K562 (cell line): ENCODE data around the gene GRIN2A. TPM values are rescaled to one million over a fixed set of nuclear protein-coding genes. Genes with fewer than 3 reads are reported as not detected.

Experiments used
- ATAC-seq: fragments of 200-7000 bp; cut with Tn5 transposase; 3 replicates; pipeline ENCODE4 v1.9.1; 2020; ENCODE audit warnings: moderate library complexity
- BruUV-seq: library from RNA; stranded (reverse); fragments of 400-500 nt; replicated peaks from 2 replicates; lab custom pipeline; 2021; lab: Mats Ljungman, UMichigan
- CTCF ChIA-PET: fragments of 300-600 bp; formaldehyde crosslinking; extraction: SDS; loops from one replicate; lab custom pipeline; 2021; ENCODE audit warnings: low intra/inter-chr PET ratio; lab: Yijun Ruan, JAX
- POLR2A ChIA-PET: fragments of 300-600, 350-650 bp; sonication (Branson Sonifier 250); formaldehyde crosslinking; extraction: SDS; loops from one replicate; lab custom pipeline; 2021; ENCODE audit warnings: antibody characterized with exemption, inconsistent platforms; lab: Yijun Ruan, JAX
- DNase-seq, 4 experiments: peaks; one replicate each; pipeline versions ENCODE4 v3.0.0 to v3.0.0-alpha.2; 2011 to 2018; ENCODE audit warnings: low spot score in 3 of 4, mixed read lengths in 3 of 4; ENCODE audit errors: extremely low read depth in 1 of 4
- FAIRE-seq: peaks from 2 replicates; lab custom pipeline; 2011; peaks lifted over from hg19 to GRCh38; lab: Jason Lieb, UNC
- H2AFZ ChIP-seq: 2 replicates; pipeline ENCODE4 v1.6.0; 2011; ENCODE audit warnings: low read depth, low read length, control low read depth, inconsistent platforms
- H3K27ac ChIP-seq: fragments of 200-600 bp; 3 replicates; pipeline ENCODE4 v1.8.0; 2011; ENCODE audit warnings: low read depth, mild to moderate bottlenecking, control low read depth, inconsistent platforms, low read length, moderate library complexity, mixed read lengths; ENCODE audit errors: extremely low read depth
- H3K27me3 ChIP-seq, 2 experiments: fragments of 300-600 bp in 1 of 2; 2 replicates in 1 of 2; 3 replicates in 1 of 2; pipeline versions ENCODE4 v1.6.0 to v1.8.0; 2011; ENCODE audit warnings: inconsistent platforms in 2 of 2, low read length in 2 of 2, mild to moderate bottlenecking in 1 of 2, mixed read lengths in 1 of 2, moderate library complexity in 1 of 2; ENCODE audit not compliant: control insufficient read depth in 2 of 2, insufficient read depth in 2 of 2
- H3K36me3 ChIP-seq: fragments of 300-600 bp; 3 replicates; pipeline ENCODE4 v1.8.0; 2011; ENCODE audit warnings: mild to moderate bottlenecking, low read length, inconsistent platforms; ENCODE audit not compliant: control insufficient read depth, insufficient read depth
- H3K4me1 ChIP-seq, 2 experiments: fragments of 200-600 bp in 1 of 2; replicated peaks in 1 of 2; 2 replicates in 1 of 2; 3 replicates in 1 of 2; pipeline versions ENCODE4 v1.5.1 to v1.8.0; 2011; ENCODE audit warnings: inconsistent platforms in 2 of 2, low read length in 2 of 2, mild to moderate bottlenecking in 1 of 2, mixed read lengths in 1 of 2, moderate library complexity in 1 of 2; ENCODE audit not compliant: control insufficient read depth in 2 of 2, insufficient read depth in 2 of 2
- H3K4me2 ChIP-seq: 2 replicates; pipeline ENCODE4 v1.6.1; 2011; ENCODE audit warnings: low read length, control low read depth, inconsistent platforms, mixed read lengths; ENCODE audit not compliant: insufficient read depth
- H3K4me3 ChIP-seq: fragments of 200-600 bp; sonication (generic), shearing (Covaris generic); 2 replicates; pipeline ENCODE4 v1.5.1; 2016; ENCODE audit warnings: control low read depth, inconsistent platforms
- H3K79me2 ChIP-seq: fragments of 200-600 bp; 3 replicates; pipeline ENCODE4 v1.8.0; 2011; ENCODE audit warnings: low read length, inconsistent platforms; ENCODE audit not compliant: control insufficient read depth, insufficient read depth
- H3K9ac ChIP-seq, 2 experiments: 2 replicates each; pipeline versions ENCODE4 v1.6.0 to v1.6.1; 2011; ENCODE audit warnings: low read depth in 2 of 2, low read length in 2 of 2, control low read depth in 1 of 2, inconsistent platforms in 1 of 2, mild to moderate bottlenecking in 1 of 2, mixed read lengths in 1 of 2; ENCODE audit not compliant: insufficient read depth in 1 of 2
- H3K9me1 ChIP-seq: one replicate; pipeline ENCODE4 v1.6.0; 2011; ENCODE audit warnings: inconsistent platforms, mild to moderate bottlenecking, low read length, moderate library complexity; ENCODE audit not compliant: control insufficient read depth, insufficient read depth
- H3K9me3 ChIP-seq: replicated peaks from 2 replicates; pipeline ENCODE4 v1.5.1; 2011; ENCODE audit warnings: low read depth, low read length, inconsistent platforms; ENCODE audit not compliant: control insufficient read depth, insufficient read depth
- H4K20me1 ChIP-seq: replicated peaks from 2 replicates; pipeline ENCODE4 v1.6.1; 2011; ENCODE audit warnings: low read length, inconsistent platforms, mixed read lengths; ENCODE audit not compliant: control insufficient read depth, insufficient read depth
- ARNT ChIP-seq, 2 experiments: fragments of 450-650 bp; IDR thresholded peaks; 2 replicates each; pipeline ENCODE4 v1.6.1; 2016; ENCODE audit warnings: mild to moderate bottlenecking in 1 of 2
- CHCHD3 ChIP-seq: fragments of 250-450 bp; sonication (Bioruptor Pico); IDR thresholded peaks from 2 replicates; pipeline ENCODE4 v2.1.2; 2022; ENCODE audit warnings: mild to moderate bottlenecking
- HEY1 ChIP-seq: fragments of 250-450 bp; sonication (Bioruptor Pico); IDR thresholded peaks from 2 replicates; pipeline ENCODE4 v1.5.0; 2020; ENCODE audit warnings: mild to moderate bottlenecking, moderate library complexity, borderline replicate concordance
- LCOR ChIP-seq: sonication (generic); formaldehyde crosslinking; IDR thresholded peaks from 2 replicates; pipeline ENCODE4 v1.8.0; 2022; ENCODE audit warnings: mild to moderate bottlenecking, missing genetic modification reagents
- MEIS2 ChIP-seq: fragments of 450-650 bp; IDR thresholded peaks from 2 replicates; pipeline ENCODE4 v1.6.1; 2014; ENCODE audit warnings: mild to moderate bottlenecking; ENCODE audit not compliant: partially characterized antibody
- NFATC3 ChIP-seq: fragments of 450-650 bp; IDR thresholded peaks from 2 replicates; pipeline ENCODE4 v1.6.1; 2017; ENCODE audit warnings: mild to moderate bottlenecking
- RHOXF2B ChIP-seq: fragments of 250-450 bp; sonication (Bioruptor Pico); conservative IDR thresholded peaks from 2 replicates; pipeline ENCODE4 v1.5.1; 2021
- TCF7L2 ChIP-seq: fragments of 150-350 bp; IDR thresholded peaks from 2 replicates; pipeline ENCODE4 v1.6.1; 2016; ENCODE audit warnings: low read depth, mild to moderate bottlenecking, low read length, moderate library complexity
- TFAM ChIP-seq: fragments of 250-450 bp; sonication (Bioruptor Pico); conservative IDR thresholded peaks from 2 replicates; pipeline ENCODE4 v1.5.0; 2021; ENCODE audit warnings: mild to moderate bottlenecking, moderate library complexity
- THRAP3 ChIP-seq: fragments of 450-650 bp; IDR thresholded peaks from 2 replicates; pipeline ENCODE4 v1.6.1; 2016; ENCODE audit warnings: mild to moderate bottlenecking, inconsistent platforms, borderline replicate concordance
- ZC3H4 ChIP-seq: sonication (generic); formaldehyde crosslinking; IDR thresholded peaks from 2 replicates; pipeline ENCODE4 v1.9.0; 2021; ENCODE audit warnings: missing genetic modification reagents, borderline replicate concordance
- ZNF143 ChIP-seq: sonication (generic); formaldehyde crosslinking; IDR thresholded peaks from 2 replicates; pipeline ENCODE4 v1.9.0; 2022; ENCODE audit warnings: mild to moderate bottlenecking, missing genetic modification reagents
- ZNF589 ChIP-seq: fragments of 200-800 bp; sonication (Bioruptor generic); IDR thresholded peaks from 2 replicates; pipeline ENCODE4 v1.6.1; 2016; ENCODE audit warnings: low read depth, missing genetic modification characterization, missing compliant biosample characterization
- WGBS: fragments of 100-300 bp; shearing (Covaris generic); methylation state at CpG from one replicate; pipeline ENCODE4 v1.1.6; 2016; ENCODE audit warnings: low coverage, mixed read lengths; ENCODE audit not compliant: insufficient coverage; ENCODE audit errors: missing lambda C conversion rate; 5-methylcytosine and 5-hydroxymethylcytosine counted together
- in situ Hi-C: fragments of 300-500 bp; cut with MboI; formaldehyde crosslinking; loops from 4 replicates; pipeline ENCODE4 v1.15.0; 2018; ENCODE audit warnings: inconsistent platforms, mixed read lengths
- intact Hi-C: fragments of 100-400 bp; cut with micrococcal nuclease; formaldehyde crosslinking; loops from 2 replicates; pipeline ENCODE4 v1.14.2; 2022
- polyA plus RNA-seq, 8 experiments: library from polyadenylated mRNA; depleted of rRNA in 4 of 8; stranded (reverse) in 5 of 8; unstranded in 3 of 8; fragments of >200 nt; fragmentation: Nextera tagmentation in 2 of 8; fragmentation: Illumina TruSeq in 1 of 8; extraction: Ambion mirVana in 2 of 8; extraction: Trizol in 1 of 8; gene quantifications; 2 replicates each; pipeline versions ENCODE4 v1.2.1 to v1.2.3, GENCODE V29; 2011 to 2014; ENCODE audit warnings: inconsistent platforms in 1 of 8, missing spikeins in 1 of 8
- total RNA-seq, 7 experiments: library from RNA; depleted of rRNA in 6 of 7; stranded (reverse); fragments of >200 nt in 6 of 7; fragmentation: Illumina TruSeq in 2 of 7; extraction: Trizol in 2 of 7; gene quantifications; 2 replicates each; pipeline versions ENCODE4 v1.2.1 to v1.2.3, GENCODE V29; 2011 to 2021; ENCODE audit warnings: low replicate concordance in 1 of 7
- TF ChIP-seq, protein P1 (sequence below): sonication (generic); formaldehyde crosslinking; IDR thresholded peaks from 2 replicates; pipeline ENCODE4 v1.4.0; 2020; ENCODE audit warnings: mild to moderate bottlenecking, missing genetic modification reagents
- TF ChIP-seq, protein P2 (sequence below): fragments of 150-350 bp; conservative IDR thresholded peaks from 2 replicates; pipeline ENCODE4 v1.6.1; 2014; ENCODE audit warnings: low read length

Gene GRIN2A
- total and polyA plus RNA-seq, 9 of the 15 experiments (the other 6 are each of a cell fraction or from before 2014, with no cell fraction given), result not detected

DNA sequence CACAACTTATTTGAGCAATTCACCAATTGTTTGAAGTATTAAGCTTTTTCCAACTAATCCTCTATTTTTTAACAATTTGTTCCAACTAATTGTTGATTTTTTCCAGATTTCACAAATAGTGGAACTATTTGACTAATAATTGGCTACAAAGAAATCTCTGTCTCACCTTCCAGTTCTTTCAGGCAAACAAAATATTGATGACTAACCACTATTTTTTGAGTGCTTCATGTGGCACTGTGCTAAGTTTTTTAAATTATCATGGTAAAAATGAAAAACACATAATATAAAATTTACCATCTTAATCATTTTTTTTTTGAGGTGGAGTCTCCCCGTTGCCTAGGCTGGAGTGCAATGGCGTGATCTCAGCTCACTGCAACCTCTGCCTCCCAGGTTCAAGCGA, 24.6 kb upstream of the GRIN2A start:
- intact Hi-C loops, result no loop called here

DNA sequence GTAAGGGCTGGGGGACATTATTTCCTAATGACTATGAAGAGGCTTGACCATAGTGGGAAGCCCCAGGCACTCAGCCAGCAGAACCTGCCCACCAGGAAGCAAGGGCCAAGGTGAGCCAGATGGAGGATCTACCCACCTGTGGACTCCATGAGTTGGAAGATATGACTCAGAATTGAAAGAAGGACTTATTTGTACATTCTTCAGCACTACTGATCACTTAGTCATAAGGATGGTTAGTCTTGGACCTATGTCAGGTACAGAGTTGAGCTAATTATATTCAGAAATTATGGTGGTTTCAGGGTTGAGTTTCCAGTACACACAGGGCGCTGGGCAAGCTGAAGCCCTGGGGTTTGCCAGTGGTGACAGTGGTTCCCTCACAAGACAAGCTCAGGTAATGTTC, 24.0 kb upstream of the GRIN2A start:
- DNase-seq (no peak), FAIRE-seq (no peak), ATAC-seq (no peak)
- ChIA-PET CTCF (no interaction called here), POLR2A (interaction anchor here (1.0 kb wide), 1 partner anchor 9 kb away, joined by 4 read pairs; no protein-coding TSS in a partner anchor)
- H4K20me1 ChIP-seq, result no peaks in the 10 kb centered on the region
- H3K4me2 ChIP-seq, result no peak overlapping the region
- H3K27ac ChIP-seq, result no peak overlapping the region
- no peak overlapping the region for H2AFZ ChIP-seq
- no peak overlapping the region for H3K9ac ChIP-seq
- peaks cover 0 to 3% of the 10 kb centered on the region in 2 experiments; a peak in 1 of 5 replicates for H3K27me3 ChIP-seq
- no peaks in the 10 kb centered on the region for H3K79me2 ChIP-seq
- no TSS peak for BruUV-seq
- H3K9me1 ChIP-seq, result no peaks in the 10 kb centered on the region
- H3K4me3 ChIP-seq, result no peak overlapping the region
- H3K9me3 ChIP-seq, result no peaks in the 10 kb centered on the region
- no peaks in the 10 kb centered on the region for H3K4me1 ChIP-seq
- intact Hi-C loops, result no loop called here
- in situ Hi-C loops, result no loop called here
- WGBS, result 8% methylated on average over 1 of the region's 1 CpG
- H3K36me3 ChIP-seq, result no peaks in the 10 kb centered on the region
- TF ChIP-seq ZNF143, result no peak
- TF ChIP-seq, protein P1, sequence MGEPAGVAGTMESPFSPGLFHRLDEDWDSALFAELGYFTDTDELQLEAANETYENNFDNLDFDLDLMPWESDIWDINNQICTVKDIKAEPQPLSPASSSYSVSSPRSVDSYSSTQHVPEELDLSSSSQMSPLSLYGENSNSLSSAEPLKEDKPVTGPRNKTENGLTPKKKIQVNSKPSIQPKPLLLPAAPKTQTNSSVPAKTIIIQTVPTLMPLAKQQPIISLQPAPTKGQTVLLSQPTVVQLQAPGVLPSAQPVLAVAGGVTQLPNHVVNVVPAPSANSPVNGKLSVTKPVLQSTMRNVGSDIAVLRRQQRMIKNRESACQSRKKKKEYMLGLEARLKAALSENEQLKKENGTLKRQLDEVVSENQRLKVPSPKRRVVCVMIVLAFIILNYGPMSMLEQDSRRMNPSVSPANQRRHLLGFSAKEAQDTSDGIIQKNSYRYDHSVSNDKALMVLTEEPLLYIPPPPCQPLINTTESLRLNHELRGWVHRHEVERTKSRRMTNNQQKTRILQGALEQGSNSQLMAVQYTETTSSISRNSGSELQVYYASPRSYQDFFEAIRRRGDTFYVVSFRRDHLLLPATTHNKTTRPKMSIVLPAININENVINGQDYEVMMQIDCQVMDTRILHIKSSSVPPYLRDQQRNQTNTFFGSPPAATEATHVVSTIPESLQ (CRISPR knock-in tag), result no peak
- TF ChIP-seq ZC3H4 (CRISPR knock-in tag), result no peak
- TF ChIP-seq, protein P2, sequence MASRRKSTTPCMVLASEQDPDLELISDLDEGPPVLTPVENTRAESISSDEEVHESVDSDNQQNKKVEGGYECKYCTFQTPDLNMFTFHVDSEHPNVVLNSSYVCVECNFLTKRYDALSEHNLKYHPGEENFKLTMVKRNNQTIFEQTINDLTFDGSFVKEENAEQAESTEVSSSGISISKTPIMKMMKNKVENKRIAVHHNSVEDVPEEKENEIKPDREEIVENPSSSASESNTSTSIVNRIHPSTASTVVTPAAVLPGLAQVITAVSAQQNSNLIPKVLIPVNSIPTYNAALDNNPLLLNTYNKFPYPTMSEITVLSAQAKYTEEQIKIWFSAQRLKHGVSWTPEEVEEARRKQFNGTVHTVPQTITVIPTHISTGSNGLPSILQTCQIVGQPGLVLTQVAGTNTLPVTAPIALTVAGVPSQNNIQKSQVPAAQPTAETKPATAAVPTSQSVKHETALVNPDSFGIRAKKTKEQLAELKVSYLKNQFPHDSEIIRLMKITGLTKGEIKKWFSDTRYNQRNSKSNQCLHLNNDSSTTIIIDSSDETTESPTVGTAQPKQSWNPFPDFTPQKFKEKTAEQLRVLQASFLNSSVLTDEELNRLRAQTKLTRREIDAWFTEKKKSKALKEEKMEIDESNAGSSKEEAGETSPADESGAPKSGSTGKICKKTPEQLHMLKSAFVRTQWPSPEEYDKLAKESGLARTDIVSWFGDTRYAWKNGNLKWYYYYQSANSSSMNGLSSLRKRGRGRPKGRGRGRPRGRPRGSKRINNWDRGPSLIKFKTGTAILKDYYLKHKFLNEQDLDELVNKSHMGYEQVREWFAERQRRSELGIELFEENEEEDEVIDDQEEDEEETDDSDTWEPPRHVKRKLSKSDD, result no peak
- no peak for TF ChIP-seq MEIS2
- TF ChIP-seq HEY1 (CRISPR knock-in tag), result no peak

More for the DNA sequence above, 24.6 kb upstream of the GRIN2A start:
- in situ Hi-C loops, result no loop called here
- no peak overlapping the region for H3K27ac ChIP-seq
- H3K9me1 ChIP-seq, result no peaks in the 10 kb centered on the region
- WGBS, result 0% methylated on average over 3 of the region's 3 CpGs
- H3K9me3 ChIP-seq, result no peaks in the 10 kb centered on the region
- H3K27me3 ChIP-seq, result peaks cover 0 to 5% of the 10 kb centered on the region in 2 experiments; a peak in 1 of 5 replicates
- no peak for DNase-seq
- no peak overlapping the region for H3K4me2 ChIP-seq
- H3K4me3 ChIP-seq, result no peak overlapping the region
- H4K20me1 ChIP-seq, result no peaks in the 10 kb centered on the region
- FAIRE-seq, result no peak
- no peaks in the 10 kb centered on the region for H3K4me1 ChIP-seq
- BruUV-seq, result no TSS peak
- TF ChIP-seq LCOR (CRISPR knock-in tag) (no peak), ARNT (IDR thresholded peaks at IDR 0.05) (no peak), RHOXF2B (no peak), CHCHD3 (CRISPR knock-in tag) (no peak), NFATC3 (no peak), TCF7L2 (no peak), TFAM (CRISPR knock-in tag) (no peak), ZNF589 (no peak), THRAP3 (no peak)
- ChIA-PET POLR2A (interaction anchor here (1.0 kb wide), 1 partner anchor 10 kb away, joined by 4 read pairs; no protein-coding TSS in a partner anchor), CTCF (no interaction called here)
- H3K9ac ChIP-seq, result no peak overlapping the region
- ATAC-seq, result no peak
- no peak overlapping the region for H2AFZ ChIP-seq
- H3K79me2 ChIP-seq, result no peaks in the 10 kb centered on the region
- no peaks in the 10 kb centered on the region for H3K36me3 ChIP-seq
